Thyroid gland (tissue), 4 donors: ENCODE data around the gene DTNBP1. TPM values are rescaled to one million over a fixed set of nuclear protein-coding genes. Genes with fewer than 3 reads are reported as not detected.

Experiments
- DNase-seq, 2 donors: peaks; one replicate each; pipeline ENCODE4 v3.0.0-alpha.2; 2019
- H3K27ac ChIP-seq, 3 donors: fragments of 200-600 bp; sonication (generic); 1 replicate in 2 of 3; 2 replicates in 1 of 3; pipeline ENCODE4 v1.5.1; 2016 to 2019; ENCODE audit warnings: mild to moderate bottlenecking in 1 of 3, moderate library complexity in 1 of 3
- H3K27me3 ChIP-seq: fragments of 200-600 bp; sonication (generic); one replicate; pipeline ENCODE4 v1.5.1; 2019
- H3K36me3 ChIP-seq, 2 donors: fragments of 200-600 bp; sonication (generic); one replicate each; pipeline ENCODE4 v1.5.1; 2016 to 2019
- H3K4me1 ChIP-seq, 2 donors: fragments of 200-600 bp; sonication (generic); one replicate each; pipeline ENCODE4 v1.5.1; 2017 to 2019
- H3K4me3 ChIP-seq, 3 donors: fragments of 200-600 bp; sonication (generic); replicated peaks in 1 of 3; 1 replicate in 2 of 3; 2 replicates in 1 of 3; pipeline ENCODE4 v1.5.1; 2016; ENCODE audit warnings: mild to moderate bottlenecking in 1 of 3
- H3K9me3 ChIP-seq: fragments of 200-600 bp; sonication (generic); one replicate; pipeline ENCODE4 v1.5.1; 2017
- POLR2A ChIP-seq, 2 donors: fragments of 450-650 bp; IDR thresholded peaks; one replicate each; pipeline ENCODE4 v1.6.1; 2017; ENCODE audit warnings: antibody characterized with exemption in 2 of 2, mild to moderate bottlenecking in 2 of 2, moderate library complexity in 1 of 2
- WGBS, 2 donors: methylation state at CpG; one replicate each; pipeline ENCODE4 v1.1.5; 2017; 5-methylcytosine and 5-hydroxymethylcytosine counted together
- intact Hi-C: fragments of 100-400 bp; cut with DNase I; formaldehyde crosslinking; loops from one replicate; pipeline ENCODE4 v1.15.1; 2023
- total RNA-seq, 4 donors: library from RNA; depleted of rRNA; stranded (reverse); fragments of >200 nt; gene quantifications; one replicate each; pipeline ENCODE4 v1.2.3, GENCODE V29; 2016
- TF ChIP-seq, protein P1 (sequence below), 6 experiments: fragments of 200-600 bp in 3 of 6; fragments of 450-650 bp in 3 of 6; sonication (generic) in 3 of 6; IDR thresholded peaks; one replicate each; pipeline ENCODE4 v1.5.1; 2016 to 2019; ENCODE audit warnings: antibody characterized with exemption in 6 of 6, mild to moderate bottlenecking in 2 of 6, inconsistent platforms in 1 of 6, moderate library complexity in 1 of 6

Gene DTNBP1
- total RNA-seq, 4 donors from 2014 or later, result 10.3 to 19.2 (median 12.2) TPM

DNA sequence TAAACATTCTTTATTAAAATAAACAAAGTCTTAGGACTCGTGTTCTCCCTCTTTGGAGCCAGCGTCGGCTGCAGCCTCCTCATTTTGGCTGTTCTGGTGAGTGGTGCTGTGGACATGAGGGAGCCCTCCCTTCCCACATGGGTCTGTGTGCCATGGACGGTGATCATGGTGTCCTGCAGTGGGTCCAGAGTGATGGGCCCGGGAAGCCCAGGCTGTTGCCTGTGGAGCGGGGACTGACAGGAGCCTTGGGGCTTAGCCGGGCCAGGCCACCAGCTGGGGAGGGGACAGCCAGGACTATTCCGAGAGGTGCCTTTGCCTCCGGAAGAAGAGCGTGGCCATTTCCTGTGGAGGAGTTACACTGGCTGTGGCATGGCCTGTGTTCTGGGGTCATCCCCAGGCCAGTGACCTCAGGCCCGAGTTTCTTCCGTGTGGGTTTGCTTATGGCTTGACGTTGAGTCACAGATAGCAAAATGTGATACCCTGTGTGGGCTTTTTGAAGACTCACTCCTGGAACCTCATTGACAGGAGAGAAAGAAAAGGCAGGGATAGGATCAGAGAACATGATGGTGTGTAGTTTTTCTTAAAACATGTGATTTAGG lies 153.4 kb downstream of the DTNBP1 start:
- Histone ChIP-seq H3K36me3 (peaks cover 6 to 7% of the 10 kb centered on the region in 2 donors), H3K9me3 (no peaks in the 10 kb centered on the region), H3K4me3 (no peak overlapping the region), H3K27ac (no peak overlapping the region), H3K4me1 (peaks cover 12 to 18% of the 10 kb centered on the region in 2 donors), H3K27me3 (no peaks in the 10 kb centered on the region)
- no peak for DNase-seq
- intact Hi-C loops, result no loop called here
- 76 to 90% methylated on average over 8 to 13 of the region's 13 CpGs for WGBS, 2 donors
- TF ChIP-seq, protein P1, sequence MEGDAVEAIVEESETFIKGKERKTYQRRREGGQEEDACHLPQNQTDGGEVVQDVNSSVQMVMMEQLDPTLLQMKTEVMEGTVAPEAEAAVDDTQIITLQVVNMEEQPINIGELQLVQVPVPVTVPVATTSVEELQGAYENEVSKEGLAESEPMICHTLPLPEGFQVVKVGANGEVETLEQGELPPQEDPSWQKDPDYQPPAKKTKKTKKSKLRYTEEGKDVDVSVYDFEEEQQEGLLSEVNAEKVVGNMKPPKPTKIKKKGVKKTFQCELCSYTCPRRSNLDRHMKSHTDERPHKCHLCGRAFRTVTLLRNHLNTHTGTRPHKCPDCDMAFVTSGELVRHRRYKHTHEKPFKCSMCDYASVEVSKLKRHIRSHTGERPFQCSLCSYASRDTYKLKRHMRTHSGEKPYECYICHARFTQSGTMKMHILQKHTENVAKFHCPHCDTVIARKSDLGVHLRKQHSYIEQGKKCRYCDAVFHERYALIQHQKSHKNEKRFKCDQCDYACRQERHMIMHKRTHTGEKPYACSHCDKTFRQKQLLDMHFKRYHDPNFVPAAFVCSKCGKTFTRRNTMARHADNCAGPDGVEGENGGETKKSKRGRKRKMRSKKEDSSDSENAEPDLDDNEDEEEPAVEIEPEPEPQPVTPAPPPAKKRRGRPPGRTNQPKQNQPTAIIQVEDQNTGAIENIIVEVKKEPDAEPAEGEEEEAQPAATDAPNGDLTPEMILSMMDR (IDR thresholded peaks at IDR 0.05), result no peak
- no peak for TF ChIP-seq POLR2A (IDR thresholded peaks at IDR 0.05)

DNA sequence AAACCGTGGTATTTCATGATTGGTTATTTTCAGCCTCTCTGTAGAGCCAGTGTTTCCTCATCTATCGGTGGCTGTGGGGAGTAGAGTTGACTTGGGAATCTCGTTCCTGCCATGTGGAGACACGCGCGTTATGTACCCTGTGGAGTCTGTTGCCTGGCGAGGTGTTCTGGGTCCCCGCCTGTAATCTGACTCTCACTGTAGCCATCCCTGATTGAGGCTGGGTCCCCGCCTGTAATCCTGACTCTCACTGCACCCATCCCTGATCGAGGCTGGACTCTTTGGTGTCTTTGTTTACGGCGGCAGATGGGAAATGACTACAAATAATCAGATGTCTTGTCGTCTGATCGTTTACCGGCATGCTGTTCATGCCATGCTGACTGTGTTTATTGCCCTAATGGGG lies 153.9 kb downstream of the DTNBP1 start:
- Histone ChIP-seq H3K36me3 (peaks cover 6 to 7% of the 10 kb centered on the region in 2 donors), H3K27ac (no peak overlapping the region), H3K9me3 (no peaks in the 10 kb centered on the region), H3K4me3 (no peak overlapping the region), H3K27me3 (no peaks in the 10 kb centered on the region), H3K4me1 (peaks cover 17 to 23% of the 10 kb centered on the region in 2 donors)
- no peak for DNase-seq
- TF ChIP-seq, protein P1 (IDR thresholded peaks at IDR 0.05), result no peak
- TF ChIP-seq POLR2A (IDR thresholded peaks at IDR 0.05), result no peak
- WGBS, 2 donors, result 95 to 98% methylated on average over 12 to 15 of the region's 15 CpGs
- intact Hi-C loops, result no loop called here

DNA sequence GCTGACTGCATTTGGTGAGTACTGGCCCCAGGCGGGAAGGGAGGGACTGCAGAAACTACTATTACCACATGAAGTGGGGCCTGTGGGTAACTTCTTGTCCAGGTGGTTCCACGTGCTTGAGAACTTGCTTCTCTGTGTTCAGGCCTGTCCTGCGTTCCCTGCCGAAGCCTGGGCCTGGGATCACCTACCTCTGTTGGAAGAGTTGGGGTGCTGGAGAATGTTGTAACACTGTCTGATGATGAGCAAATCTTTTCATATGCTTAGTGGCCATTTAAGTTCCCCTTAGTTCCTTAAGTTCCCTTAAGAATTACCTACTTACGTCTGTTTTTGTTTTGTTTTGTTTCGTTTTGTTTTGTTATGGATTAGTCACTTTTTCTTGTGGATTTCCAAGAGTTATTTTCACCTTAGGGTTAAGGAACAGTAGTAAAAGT lies 154.4 kb downstream of the DTNBP1 start:
- no peak for DNase-seq
- 92 to 94% methylated on average over 6 of the region's 6 CpGs for WGBS, 2 donors
- no peaks in the 10 kb centered on the region for H3K9me3 ChIP-seq
- intact Hi-C loops, result no loop called here
- H3K36me3 ChIP-seq, result peaks cover 4 to 6% of the 10 kb centered on the region in 2 donors
- TF ChIP-seq POLR2A (IDR thresholded peaks at IDR 0.05), result no peak
- TF ChIP-seq, protein P1 (IDR thresholded peaks at IDR 0.05), result no peak
- no peak overlapping the region for H3K4me3 ChIP-seq
- no peaks in the 10 kb centered on the region for H3K27me3 ChIP-seq
- H3K4me1 ChIP-seq, result peaks cover 19 to 21% of the 10 kb centered on the region in 2 donors
- H3K27ac ChIP-seq, result no peak overlapping the region

DNA sequence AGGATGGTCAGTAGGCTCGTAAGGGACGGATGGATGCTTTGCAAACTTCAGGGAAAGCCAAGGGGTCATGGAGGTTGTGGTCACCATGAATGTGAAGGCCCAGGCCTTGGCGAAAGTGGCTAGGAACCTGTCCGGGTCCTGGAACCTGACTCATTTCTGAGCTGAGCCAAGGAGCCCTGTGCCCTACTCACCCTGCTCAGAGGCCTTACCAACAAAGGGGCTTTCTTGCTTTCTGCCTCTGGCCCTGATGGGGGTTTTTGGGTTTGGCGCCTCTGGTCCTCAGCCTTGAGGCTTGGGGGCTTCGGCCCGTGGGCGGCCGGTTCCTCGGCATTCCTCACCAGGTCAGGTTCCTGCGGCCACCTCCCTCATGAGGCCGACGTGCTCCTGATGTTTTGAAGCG lies 155.1 kb downstream of the DTNBP1 start:
- no peaks in the 10 kb centered on the region for H3K36me3 ChIP-seq
- TF ChIP-seq, protein P1 (IDR thresholded peaks at IDR 0.05), result no peak
- no peak for TF ChIP-seq POLR2A (IDR thresholded peaks at IDR 0.05)
- H3K9me3 ChIP-seq, result no peaks in the 10 kb centered on the region
- no peaks in the 10 kb centered on the region for H3K27me3 ChIP-seq
- 87 to 92% methylated on average over 14 of the region's 14 CpGs for WGBS, 2 donors
- H3K27ac ChIP-seq, result no peak overlapping the region
- intact Hi-C loops, result no loop called here
- no peak for DNase-seq
- no peak overlapping the region for H3K4me3 ChIP-seq
- H3K4me1 ChIP-seq, result peaks cover 19 to 22% of the 10 kb centered on the region in 2 donors

DNA sequence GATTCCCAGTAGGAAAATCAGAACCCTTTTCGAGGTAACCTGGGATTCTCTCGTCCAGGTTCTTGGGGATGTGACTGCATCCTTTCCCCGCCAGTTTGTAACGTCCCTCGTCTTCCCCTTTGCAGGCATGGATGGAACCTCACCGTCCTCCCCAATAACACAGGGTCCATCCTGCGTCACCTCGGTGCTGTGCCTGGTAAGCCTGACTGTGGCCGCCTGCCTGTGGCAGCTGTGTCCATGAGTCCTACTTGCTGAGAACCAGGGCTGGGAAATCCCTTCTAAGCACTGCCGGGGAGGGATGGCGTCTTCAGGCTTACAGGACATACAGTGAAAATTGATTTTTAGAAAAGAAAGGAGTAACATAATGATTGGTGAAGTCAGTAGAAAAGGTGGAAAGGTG lies 155.6 kb downstream of the DTNBP1 start:
- WGBS, 2 donors, result 96 to 98% methylated on average over 11 of the region's 11 CpGs
- no peaks in the 10 kb centered on the region for H3K9me3 ChIP-seq
- intact Hi-C loops, result no loop called here

More for the DNA sequence above, 155.6 kb downstream of the DTNBP1 start:
- no peak for DNase-seq
- no peak overlapping the region for H3K27ac ChIP-seq
- peaks cover 22 to 27% of the 10 kb centered on the region in 2 donors for H3K4me1 ChIP-seq
- TF ChIP-seq POLR2A (IDR thresholded peaks at IDR 0.05), result no peak
- TF ChIP-seq, protein P1 (IDR thresholded peaks at IDR 0.05), result no peak
- H3K4me3 ChIP-seq, result no peak overlapping the region
- H3K27me3 ChIP-seq, result no peaks in the 10 kb centered on the region
- H3K36me3 ChIP-seq, result no peaks in the 10 kb centered on the region
